IPS-15b (cell line): ENCODE measurements around the gene VAV2.

Source experiments
- H3K27me3 ChIP-seq: one replicate; pipeline ENCODE4 v1.6.1; 2013; ENCODE audit warnings: low read length; ENCODE audit not compliant: control insufficient read depth, insufficient read depth
- H3K36me3 ChIP-seq: one replicate; pipeline ENCODE4 v1.6.1; 2013; ENCODE audit warnings: low read length; ENCODE audit not compliant: control insufficient read depth, insufficient read depth
- H3K4me1 ChIP-seq: one replicate; pipeline ENCODE4 v1.6.1; 2013; ENCODE audit warnings: mild to moderate bottlenecking, low read length; ENCODE audit not compliant: control insufficient read depth, insufficient read depth
- H3K4me3 ChIP-seq: one replicate; pipeline ENCODE4 v1.5.1; 2013; ENCODE audit warnings: low read depth, low read length
- H3K9ac ChIP-seq: one replicate; pipeline ENCODE4 v1.6.1; 2013; ENCODE audit warnings: low read depth, mild to moderate bottlenecking, low read length
- H3K9me3 ChIP-seq: one replicate; pipeline ENCODE4 v1.6.1; 2013; ENCODE audit warnings: mild to moderate bottlenecking, low read length; ENCODE audit not compliant: control insufficient read depth, insufficient read depth

VAV2 gene

DNA sequence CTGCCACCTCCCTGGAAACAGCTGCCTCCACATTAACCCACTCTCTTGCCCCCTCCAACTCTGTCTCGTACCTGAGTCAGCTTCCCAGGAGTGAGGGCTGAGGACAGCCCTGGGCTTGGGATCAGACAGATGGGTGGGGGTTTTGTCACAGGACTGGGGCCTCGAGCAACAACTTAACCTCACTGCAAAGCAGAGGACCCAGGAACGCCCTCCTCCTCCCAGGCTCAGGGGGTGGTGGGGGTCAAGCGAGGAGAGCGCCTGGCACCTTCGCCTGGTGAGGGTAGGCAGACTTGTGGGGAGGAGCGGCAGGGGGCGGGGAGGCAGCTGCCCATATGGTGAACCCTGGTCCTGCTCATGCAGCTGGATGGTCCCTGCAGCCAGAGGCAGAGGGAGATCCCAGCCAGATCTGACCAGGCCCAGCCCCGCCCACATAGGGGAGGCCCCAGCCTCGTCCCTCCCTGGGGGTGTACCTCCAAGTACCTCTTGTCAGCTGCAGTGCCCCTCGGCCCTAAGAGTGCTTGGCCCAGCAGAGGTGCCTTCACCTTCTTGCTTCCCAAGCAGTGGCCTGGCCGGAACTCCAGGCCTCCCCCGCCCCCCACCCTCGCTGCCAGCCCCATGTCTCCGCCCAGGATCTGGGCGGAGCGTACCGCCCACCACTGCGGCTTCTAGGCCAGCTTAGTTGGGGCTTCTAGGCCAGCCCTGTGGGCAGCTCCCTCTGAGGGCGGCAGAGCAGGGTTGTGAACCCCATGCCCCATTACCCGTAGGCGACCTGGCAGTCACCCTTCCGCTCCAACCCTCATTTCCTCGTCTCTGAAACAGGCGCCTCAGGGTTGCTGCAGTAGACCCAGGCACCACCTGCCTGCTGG is 254.1 kb downstream of the VAV2 start, which contains the start of gene SARDH:
Gene SARDH, minus strand, starts transcription at position 579 of the 866 bp plus-strand sequence. CDS start 4,179 bp downstream, outside the sequence.
- Histone ChIP-seq H3K4me3 (peak within 1 kb of the TSS; percentile 39), H3K4me1 (peaks cover 6% of the 10 kb centered on the region), H3K36me3 (no peaks in the 10 kb centered on the region), H3K9me3 (no peaks in the 10 kb centered on the region), H3K27me3 (no peaks in the 10 kb centered on the region), H3K9ac (peak within 1 kb of the TSS; percentile 24)

DNA sequence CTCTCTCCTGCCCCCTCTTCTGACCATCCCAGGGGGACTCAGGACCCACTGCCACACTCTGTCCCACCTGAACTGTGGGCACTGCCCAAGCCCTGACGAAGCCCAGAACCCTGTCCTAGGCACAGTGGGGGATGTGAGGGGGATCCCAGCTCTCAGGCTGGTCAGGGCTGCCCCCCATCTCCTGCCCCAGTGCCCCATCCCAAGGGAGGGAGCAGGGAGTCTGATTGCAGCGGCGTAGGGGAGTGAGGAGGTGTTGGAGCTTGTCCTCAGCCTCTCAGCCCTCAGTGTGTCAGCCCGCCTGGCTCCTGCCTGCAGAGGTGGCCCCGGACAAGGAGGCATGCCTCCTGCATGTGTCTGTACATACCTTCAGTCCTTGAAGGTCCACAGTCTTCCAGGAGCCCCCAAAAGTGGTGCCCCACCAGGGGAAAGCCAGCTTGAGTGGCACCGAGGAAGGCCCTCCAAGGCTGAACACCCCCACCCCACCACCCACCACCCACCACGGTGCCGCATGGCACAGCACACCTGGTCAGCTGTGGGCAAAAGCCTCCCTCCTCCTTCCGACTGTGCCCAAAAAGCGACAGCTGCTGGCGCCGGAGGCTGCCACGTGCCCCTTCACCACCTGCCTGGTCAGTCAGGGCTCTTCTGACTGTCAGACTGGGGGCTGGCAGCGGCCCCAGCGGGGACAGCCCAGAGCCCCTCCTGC is 254.9 kb downstream of the VAV2 start:
- no peaks in the 10 kb centered on the region for H3K9me3 ChIP-seq
- peaks cover 6% of the 10 kb centered on the region for H3K4me1 ChIP-seq
- no peaks in the 10 kb centered on the region for H3K27me3 ChIP-seq
- no peaks in the 10 kb centered on the region for H3K36me3 ChIP-seq
- H3K4me3 ChIP-seq: no peak overlapping the region
- no peak overlapping the region for H3K9ac ChIP-seq

DNA sequence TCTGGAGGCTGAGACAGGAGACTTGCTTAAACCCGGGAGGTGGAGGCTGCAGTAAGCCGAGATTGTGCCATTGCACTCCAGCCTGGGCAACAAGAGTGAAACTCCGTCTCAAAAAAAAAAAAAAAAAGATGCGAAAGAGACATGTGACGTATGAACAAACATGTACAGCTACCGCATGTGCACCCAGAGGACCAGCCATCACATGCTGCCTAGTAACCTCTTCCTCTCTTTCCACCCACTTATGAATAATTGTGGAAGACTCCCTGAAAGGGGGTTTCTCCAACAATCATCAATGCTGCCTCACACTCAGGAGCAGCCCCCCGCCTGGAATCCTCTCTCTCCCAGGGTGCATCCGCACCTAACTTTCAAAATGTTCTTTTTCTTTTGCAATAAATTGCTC is 256.2 kb downstream of the VAV2 start:
- Histone ChIP-seq H3K4me1 (peaks cover 6% of the 10 kb centered on the region), H3K9me3 (no peaks in the 10 kb centered on the region), H3K27me3 (no peaks in the 10 kb centered on the region), H3K36me3 (no peaks in the 10 kb centered on the region), H3K9ac (no peak overlapping the region), H3K4me3 (no peak overlapping the region)

DNA sequence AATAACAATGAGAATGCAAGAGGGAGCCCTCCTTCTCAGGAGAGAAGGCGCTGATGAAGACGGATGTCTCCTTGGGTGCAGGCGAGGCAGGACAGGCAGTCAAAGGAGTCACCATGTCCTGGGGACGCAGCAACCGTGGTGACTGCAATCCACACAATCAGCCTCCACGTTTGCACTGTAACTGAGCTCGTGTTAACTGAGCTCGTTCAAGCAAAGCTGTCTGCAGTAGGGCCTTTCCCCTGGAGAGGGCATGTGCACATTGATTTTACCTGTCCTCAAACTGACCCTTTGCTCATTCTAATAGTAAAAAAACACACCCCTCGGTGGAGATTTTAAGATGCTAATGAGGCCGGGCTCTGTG is 256.7 kb downstream of the VAV2 start:
- H3K4me1 ChIP-seq: peaks cover 6% of the 10 kb centered on the region
- H3K27me3 ChIP-seq: no peaks in the 10 kb centered on the region
- no peaks in the 10 kb centered on the region for H3K9me3 ChIP-seq
- H3K9ac ChIP-seq: no peak overlapping the region
- H3K4me3 ChIP-seq: no peak overlapping the region
- H3K36me3 ChIP-seq: no peaks in the 10 kb centered on the region

DNA sequence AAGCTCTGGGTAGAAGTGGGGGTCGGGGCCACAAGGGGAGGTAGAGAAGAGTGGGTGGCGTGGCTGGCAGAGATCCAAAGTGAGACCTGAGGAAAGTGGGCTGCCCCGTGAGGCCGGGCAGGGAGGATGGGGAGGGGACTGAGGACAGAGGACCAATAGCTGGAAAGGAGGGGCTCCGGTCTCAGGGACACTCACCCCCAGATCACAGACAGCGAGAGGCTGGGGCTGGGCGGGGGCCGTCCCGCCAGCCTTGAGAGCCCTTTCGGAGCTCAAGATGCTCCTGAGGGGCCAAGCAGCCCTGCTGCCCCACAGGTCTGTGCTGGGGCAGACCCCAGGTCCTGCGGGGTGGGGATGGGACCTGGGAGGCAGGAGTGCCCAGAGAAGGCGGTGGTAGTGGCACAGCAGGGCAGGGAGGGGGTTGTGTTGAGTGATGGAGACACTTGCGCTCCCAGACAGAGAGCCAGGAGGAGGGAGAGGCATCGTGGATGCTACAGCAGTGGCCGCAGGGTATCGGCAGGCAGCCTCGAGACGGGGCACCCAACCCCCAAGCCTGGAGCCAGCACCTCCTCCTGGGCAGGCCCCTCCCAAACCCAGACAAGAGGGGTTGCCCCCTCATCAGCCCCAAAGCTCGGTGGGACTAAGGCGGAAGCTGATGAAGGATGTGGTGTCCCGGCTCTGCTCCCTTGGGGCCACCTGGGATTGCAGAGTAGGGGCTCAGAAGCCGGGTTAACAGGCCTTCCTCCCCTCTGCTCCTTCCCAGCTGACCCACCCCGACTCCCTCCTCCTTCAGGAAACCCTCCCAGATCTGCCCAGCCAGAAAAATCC is 257.3 kb downstream of the VAV2 start:
- Histone ChIP-seq H3K9me3 (no peaks in the 10 kb centered on the region), H3K4me3 (no peak overlapping the region), H3K36me3 (no peaks in the 10 kb centered on the region), H3K27me3 (no peaks in the 10 kb centered on the region), H3K9ac (no peak overlapping the region), H3K4me1 (peaks cover 6% of the 10 kb centered on the region)

DNA sequence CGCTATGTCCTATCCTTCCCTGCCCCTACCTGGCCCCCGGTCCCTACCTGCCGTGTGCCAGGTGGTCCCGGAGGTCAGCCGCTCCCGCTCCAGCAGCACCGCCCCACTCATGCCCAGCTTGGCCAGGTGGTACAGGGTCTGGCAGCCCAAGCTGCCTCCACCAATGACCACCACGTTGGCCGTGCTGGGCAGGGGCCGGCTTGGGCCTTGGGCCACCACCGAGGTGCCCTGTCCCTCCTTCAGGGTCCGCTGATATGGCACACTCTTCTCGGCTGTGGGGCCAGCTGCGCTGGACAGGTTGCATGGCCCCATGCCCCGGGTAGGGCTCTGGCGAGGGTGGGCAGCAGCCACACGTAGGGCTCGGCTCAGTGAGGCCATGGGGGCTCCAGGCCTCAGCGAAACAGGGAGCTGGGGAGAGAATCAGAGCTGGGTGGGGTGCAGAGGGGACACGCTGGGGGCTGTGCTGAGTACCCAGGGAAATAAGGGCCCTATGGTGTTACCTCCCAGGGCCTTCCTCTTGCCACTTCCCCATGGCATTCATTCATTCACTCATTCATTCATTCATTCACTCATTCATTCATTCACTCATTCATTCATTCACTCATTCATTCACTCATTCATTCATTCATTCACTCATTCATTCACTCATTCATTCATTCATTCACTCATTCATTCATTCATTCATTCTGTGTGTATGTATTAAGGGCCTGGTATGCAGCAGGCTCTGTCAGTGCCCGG is 258.2 kb downstream of the VAV2 start:
- no peak overlapping the region for H3K4me3 ChIP-seq
- peaks cover 6% of the 10 kb centered on the region for H3K4me1 ChIP-seq
- H3K9me3 ChIP-seq: no peaks in the 10 kb centered on the region
- no peak overlapping the region for H3K9ac ChIP-seq
- no peaks in the 10 kb centered on the region for H3K36me3 ChIP-seq
- H3K27me3 ChIP-seq: no peaks in the 10 kb centered on the region

DNA sequence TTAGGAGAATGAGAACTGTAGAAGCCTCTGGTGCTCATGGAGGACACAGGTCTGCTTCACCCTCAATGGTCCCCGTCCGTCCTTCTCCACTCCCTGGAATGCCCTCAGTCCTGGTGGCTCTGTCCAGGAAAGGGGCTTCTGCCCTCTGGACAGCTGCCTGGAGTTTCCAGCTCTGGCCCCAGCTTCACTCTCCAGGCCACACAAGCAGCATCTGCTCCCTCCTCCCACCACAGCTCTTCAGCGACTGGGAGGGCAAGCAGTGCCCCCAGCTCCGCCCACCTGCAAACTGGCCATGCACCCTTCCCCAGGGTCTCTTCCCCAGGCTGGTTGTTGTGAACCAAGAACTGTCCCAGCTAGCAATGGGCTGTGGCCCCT is 258.7 kb downstream of the VAV2 start:
- Histone ChIP-seq H3K27me3 (no peaks in the 10 kb centered on the region), H3K4me3 (no peak overlapping the region), H3K9ac (no peak overlapping the region), H3K4me1 (peaks cover 2% of the 10 kb centered on the region), H3K9me3 (no peaks in the 10 kb centered on the region), H3K36me3 (no peaks in the 10 kb centered on the region)

DNA sequence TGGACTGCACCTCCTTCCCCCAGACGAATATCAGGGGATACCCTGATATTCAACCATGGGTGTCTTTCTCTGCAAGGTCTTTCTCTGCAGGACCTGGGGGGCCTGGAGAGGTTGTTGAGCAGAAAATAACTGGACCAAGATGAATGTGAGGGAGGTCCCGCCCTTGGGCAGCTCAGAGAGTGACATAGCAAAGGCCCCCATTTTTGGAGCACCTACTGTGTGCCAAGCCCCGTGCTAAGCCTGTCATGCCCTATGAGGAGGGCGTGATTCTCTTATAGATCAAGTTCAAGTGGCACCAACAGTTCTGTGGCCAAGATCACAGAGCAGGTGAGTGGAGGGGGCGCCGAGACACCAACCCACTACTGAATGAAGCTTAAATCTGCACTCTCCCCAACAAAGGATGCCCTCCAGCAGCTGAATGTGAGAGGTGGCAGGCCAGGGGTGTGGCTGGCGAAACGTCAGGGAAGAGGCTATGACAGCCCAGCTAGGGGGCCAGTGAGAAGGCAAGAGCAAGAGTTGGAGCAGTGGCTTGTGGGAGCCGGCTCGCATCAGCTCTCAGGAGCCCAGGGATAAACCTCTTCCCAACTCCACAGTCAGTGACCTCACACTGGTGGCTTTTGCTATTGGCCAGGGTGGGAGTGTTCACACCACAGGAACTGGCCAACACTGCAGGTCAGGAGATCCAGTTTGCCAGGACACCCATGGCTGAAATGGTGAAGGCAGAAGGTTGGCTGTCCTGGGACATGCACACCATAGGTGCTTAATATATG is 259.3 kb downstream of the VAV2 start:
- no peak overlapping the region for H3K9ac ChIP-seq
- no peak overlapping the region for H3K4me3 ChIP-seq
- no peaks in the 10 kb centered on the region for H3K9me3 ChIP-seq
- H3K36me3 ChIP-seq: no peaks in the 10 kb centered on the region
- peaks cover 2% of the 10 kb centered on the region for H3K4me1 ChIP-seq
- no peaks in the 10 kb centered on the region for H3K27me3 ChIP-seq

DNA sequence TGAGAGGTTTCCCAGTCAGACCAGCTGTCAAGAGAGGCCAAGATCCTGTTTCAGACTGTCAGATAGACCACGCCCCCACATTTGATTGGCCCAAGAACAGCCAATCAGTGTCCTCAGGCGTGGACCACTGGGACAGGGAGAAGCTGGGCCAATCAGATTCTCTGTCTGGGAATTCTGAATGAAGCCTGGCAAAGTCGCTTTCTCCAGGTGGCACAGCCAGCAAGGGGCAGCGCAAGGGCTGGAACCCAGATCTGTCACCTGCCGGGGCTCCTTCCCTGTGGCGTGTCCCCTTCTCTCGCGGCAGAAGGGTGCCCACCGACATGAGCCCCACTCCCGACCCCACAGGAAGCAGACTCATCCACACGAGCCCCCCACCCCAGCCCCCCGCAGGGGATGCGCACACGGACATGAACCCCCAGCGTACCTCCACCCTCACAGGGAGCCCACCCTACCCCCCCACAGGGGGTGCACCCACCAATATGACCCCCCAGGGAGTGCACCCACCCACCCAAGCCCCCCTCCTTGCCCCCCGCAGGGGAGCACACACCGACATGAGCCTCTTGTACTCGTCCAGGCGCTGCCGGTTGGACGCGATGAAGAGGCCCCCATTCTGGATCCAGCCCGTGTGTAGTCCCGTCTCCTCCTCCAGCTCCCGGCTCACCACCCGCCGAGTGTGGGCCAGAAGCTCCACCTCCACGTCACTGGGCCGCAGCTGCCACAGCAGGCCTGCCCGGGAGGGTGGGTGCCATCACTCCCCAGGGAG is 260.1 kb downstream of the VAV2 start:
- Histone ChIP-seq H3K27me3 (no peaks in the 10 kb centered on the region), H3K9me3 (no peaks in the 10 kb centered on the region), H3K36me3 (no peaks in the 10 kb centered on the region), H3K4me1 (no peaks in the 10 kb centered on the region), H3K9ac (no peak overlapping the region), H3K4me3 (no peak overlapping the region)

DNA sequence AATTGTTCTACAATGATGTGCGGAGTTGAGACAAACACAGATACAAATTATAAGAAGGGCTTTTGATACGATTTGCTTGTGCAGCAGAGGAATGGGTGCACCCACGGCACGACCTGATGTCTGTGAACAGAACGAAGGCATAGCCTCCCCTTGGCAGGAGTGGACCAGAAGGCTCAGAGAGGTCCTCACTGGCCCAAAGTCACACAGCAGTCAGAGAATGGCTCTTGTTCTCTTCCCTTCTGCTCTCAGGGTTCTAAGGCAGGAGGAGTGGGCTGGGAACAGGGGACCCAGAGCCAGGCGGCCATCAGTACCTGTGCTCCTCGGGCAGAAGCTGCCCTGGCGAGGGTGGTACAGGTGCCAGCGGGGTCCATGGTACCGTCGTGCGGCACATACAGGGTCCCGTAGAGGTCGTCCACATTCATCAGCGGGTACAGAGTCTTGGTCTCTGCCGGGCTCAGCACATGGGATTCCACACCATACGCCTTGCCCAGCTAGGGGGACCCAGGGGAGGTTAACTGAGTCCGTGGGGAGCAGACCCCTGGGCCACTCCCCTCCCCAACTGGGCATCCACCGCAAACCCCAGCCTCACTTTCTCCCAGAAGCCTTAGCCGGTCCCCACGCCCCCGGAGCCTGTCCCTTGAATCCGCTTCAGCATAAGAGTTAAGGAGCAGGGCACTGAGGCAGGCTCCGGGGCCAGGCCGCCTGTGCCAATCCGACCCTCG is 261.0 kb downstream of the VAV2 start:
- no peak overlapping the region for H3K9ac ChIP-seq
- H3K27me3 ChIP-seq: no peaks in the 10 kb centered on the region
- H3K9me3 ChIP-seq: no peaks in the 10 kb centered on the region
- no peaks in the 10 kb centered on the region for H3K36me3 ChIP-seq
- H3K4me1 ChIP-seq: no peaks in the 10 kb centered on the region
- H3K4me3 ChIP-seq: no peak overlapping the region
